Tibial artery (tissue), 4 donors: ENCODE results near the gene GALNT2.
A peak's percentile ranks its signal among the peaks of the same experiment; 100 is the strongest.

Experiments used
- DNase-seq, 2 donors: peaks; one replicate each; pipeline ENCODE4 v3.0.0-alpha.2; 2019
- H3K27ac ChIP-seq, 2 donors: fragments of 200-600 bp; sonication (generic) in 1 of 2; 1 replicate in 1 of 2; 2 replicates in 1 of 2; pipeline ENCODE4 v1.5.1; 2018 to 2019; ENCODE audit warnings: mild to moderate bottlenecking in 1 of 2
- H3K27me3 ChIP-seq, 2 donors: fragments of 200-600 bp; sonication (generic) in 1 of 2; one replicate each; pipeline versions ENCODE4 v1.5.1 to v1.6.0; 2016 to 2019
- H3K36me3 ChIP-seq, 3 donors: fragments of 200-600 bp; sonication (generic) in 2 of 3; one replicate each; pipeline ENCODE4 v1.5.1; 2016 to 2019; ENCODE audit warnings: mild to moderate bottlenecking in 2 of 3
- H3K4me1 ChIP-seq, 4 donors: fragments of 200-600 bp; sonication (generic) in 2 of 4; 1 replicate in 3 of 4; 2 replicates in 1 of 4; pipeline ENCODE4 v1.5.1; 2016 to 2019
- H3K4me3 ChIP-seq, 2 donors: fragments of 200-600 bp; sonication (generic) in 1 of 2; 1 replicate in 1 of 2; 2 replicates in 1 of 2; pipeline ENCODE4 v1.5.1; 2018 to 2019; ENCODE audit warnings: mild to moderate bottlenecking in 2 of 2
- H3K9me3 ChIP-seq, 3 donors: fragments of 200-600 bp; sonication (generic) in 1 of 3; one replicate each; pipeline ENCODE4 v1.5.1; 2016 to 2019
- intact Hi-C: fragments of 100-400 bp; cut with DNase I; formaldehyde crosslinking; loops from one replicate; pipeline ENCODE4 v1.15.0; 2023; ENCODE audit warnings: low total_unique reads
- TF ChIP-seq, protein P1 (sequence below), 2 experiments: fragments of 200-600 bp in 1 of 2; fragments of 450-650 bp in 1 of 2; IDR thresholded peaks; one replicate each; pipeline ENCODE4 v1.5.1; 2017 to 2019; ENCODE audit warnings: antibody characterized with exemption in 2 of 2, mild to moderate bottlenecking in 1 of 2, moderate library complexity in 1 of 2

Gene GALNT2

DNA sequence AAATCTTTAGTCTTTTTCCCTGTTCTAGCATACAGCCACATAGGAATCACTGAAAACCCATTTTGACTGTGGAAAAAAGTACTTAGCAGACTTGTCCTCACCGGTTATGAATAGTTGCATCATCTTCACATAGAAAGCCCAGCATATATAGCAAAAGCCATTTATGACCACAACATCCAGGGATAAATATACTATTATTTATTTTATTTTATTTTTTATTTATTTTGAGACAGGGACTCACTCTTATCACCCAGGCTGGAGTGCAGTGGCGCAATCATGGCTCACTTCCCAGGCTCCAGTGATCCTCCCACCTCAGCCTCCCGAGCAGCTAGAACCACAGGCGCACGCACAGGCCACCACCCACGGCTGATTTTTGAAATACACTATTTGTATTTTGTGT, 175.3 kb downstream of the GALNT2 start:
- TF ChIP-seq, protein P1, sequence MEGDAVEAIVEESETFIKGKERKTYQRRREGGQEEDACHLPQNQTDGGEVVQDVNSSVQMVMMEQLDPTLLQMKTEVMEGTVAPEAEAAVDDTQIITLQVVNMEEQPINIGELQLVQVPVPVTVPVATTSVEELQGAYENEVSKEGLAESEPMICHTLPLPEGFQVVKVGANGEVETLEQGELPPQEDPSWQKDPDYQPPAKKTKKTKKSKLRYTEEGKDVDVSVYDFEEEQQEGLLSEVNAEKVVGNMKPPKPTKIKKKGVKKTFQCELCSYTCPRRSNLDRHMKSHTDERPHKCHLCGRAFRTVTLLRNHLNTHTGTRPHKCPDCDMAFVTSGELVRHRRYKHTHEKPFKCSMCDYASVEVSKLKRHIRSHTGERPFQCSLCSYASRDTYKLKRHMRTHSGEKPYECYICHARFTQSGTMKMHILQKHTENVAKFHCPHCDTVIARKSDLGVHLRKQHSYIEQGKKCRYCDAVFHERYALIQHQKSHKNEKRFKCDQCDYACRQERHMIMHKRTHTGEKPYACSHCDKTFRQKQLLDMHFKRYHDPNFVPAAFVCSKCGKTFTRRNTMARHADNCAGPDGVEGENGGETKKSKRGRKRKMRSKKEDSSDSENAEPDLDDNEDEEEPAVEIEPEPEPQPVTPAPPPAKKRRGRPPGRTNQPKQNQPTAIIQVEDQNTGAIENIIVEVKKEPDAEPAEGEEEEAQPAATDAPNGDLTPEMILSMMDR (IDR thresholded peaks at IDR 0.05): no peak
- Histone ChIP-seq H3K36me3 (peaks cover 4 to 42% (median 19%) of the 10 kb centered on the region in 3 donors), H3K4me1 (peaks cover 0 to 16% (median 0%) of the 10 kb centered on the region in 4 donors), H3K27ac (peak overlapping the region in 1 of 2 donors; percentile 12), H3K27me3 (no peaks in the 10 kb centered on the region), H3K9me3 (no peaks in the 10 kb centered on the region), H3K4me3 (no peak overlapping the region)
- no peak for DNase-seq
- intact Hi-C loops: no loop called here

DNA sequence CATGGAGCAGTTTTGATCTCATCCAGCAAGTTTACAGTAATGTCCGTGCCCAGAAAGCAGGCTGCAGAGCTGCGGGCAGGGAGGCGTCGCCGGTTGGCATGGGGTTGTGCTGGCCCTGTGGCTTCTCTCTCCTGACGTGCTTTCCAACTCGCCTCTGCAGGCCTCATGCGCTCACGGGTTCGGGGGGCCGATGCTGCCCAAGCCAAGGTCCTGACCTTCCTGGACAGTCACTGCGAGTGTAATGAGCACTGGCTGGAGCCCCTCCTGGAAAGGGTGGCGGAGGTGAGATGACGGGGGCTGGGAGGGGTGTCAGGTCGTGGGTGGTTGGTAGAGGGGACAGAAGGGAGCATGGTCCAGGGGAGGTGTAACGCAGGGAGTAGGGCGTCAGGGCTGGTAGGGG, 176.1 kb downstream of the GALNT2 start:
- Histone ChIP-seq H3K36me3 (peaks cover 4 to 40% (median 19%) of the 10 kb centered on the region in 3 donors), H3K4me3 (no peak overlapping the region), H3K4me1 (peaks cover 0 to 24% (median 3%) of the 10 kb centered on the region in 4 donors), H3K27ac (no peak overlapping the region), H3K27me3 (no peaks in the 10 kb centered on the region), H3K9me3 (no peaks in the 10 kb centered on the region)
- intact Hi-C loops: no loop called here
- TF ChIP-seq, protein P1 (IDR thresholded peaks at IDR 0.05): no peak
- no peak for DNase-seq

DNA sequence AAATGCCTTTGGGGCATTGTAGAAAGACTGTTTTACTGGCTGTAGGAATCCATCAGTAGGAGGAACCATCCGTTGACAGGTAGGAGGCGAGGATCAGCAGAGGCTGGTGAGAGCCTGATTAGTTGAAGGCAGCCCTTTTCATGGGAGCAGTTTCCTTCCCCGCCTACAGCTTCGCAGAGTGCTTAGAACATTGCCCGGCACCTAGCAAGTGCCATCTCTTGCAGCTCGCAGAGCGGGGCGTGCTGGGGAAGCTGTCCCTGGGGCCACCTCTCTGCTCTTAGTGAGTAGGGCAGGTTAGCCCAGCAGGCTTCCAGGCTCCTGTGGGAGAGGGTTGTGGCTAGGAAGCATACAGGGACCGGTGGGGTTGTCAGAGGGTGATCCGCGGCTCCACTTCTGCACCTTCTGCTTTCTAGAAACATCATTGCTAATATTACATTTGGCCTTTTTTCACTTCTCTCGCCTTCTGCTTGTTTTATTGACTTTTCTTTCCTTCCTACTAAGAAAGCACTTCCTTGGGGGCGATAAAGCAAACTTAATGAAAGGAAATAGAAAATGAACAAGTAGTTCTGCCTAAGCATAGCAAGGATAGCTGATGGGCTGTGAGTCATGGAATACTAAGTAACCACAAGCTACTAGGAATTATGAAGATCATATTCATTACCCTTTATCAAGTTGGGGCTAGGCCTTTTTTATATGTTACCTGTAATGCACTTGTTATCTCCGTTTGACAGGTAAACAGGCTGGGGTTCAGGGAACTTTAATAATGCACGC, 176.7 kb downstream of the GALNT2 start:
- no peaks in the 10 kb centered on the region for H3K9me3 ChIP-seq
- no peak overlapping the region for H3K27ac ChIP-seq

GRCh38 chr1:230246551-230246950, 179.5 kb downstream of the GALNT2 start:
- Histone ChIP-seq H3K27ac (peak overlapping the region; percentile 75 to 83), H3K36me3 (peaks cover 4 to 45% (median 19%) of the 10 kb centered on the region in 3 donors), H3K4me1 (peaks cover 5 to 56% (median 33%) of the 10 kb centered on the region in 4 donors), H3K9me3 (no peaks in the 10 kb centered on the region), H3K27me3 (no peaks in the 10 kb centered on the region), H3K4me3 (no peak overlapping the region)
- TF ChIP-seq, protein P1 (IDR thresholded peaks at IDR 0.05): no peak
- intact Hi-C loops: no loop called here
- DNase-seq: no peak

More for the DNA sequence above, 176.7 kb downstream of the GALNT2 start:
- intact Hi-C loops: no loop called here
- Histone ChIP-seq H3K36me3 (peaks cover 4 to 40% (median 19%) of the 10 kb centered on the region in 3 donors), H3K27me3 (no peaks in the 10 kb centered on the region), H3K4me1 (peaks cover 5 to 30% (median 10%) of the 10 kb centered on the region in 4 donors), H3K4me3 (no peak overlapping the region)
- DNase-seq: no peak
- TF ChIP-seq, protein P1 (IDR thresholded peaks at IDR 0.05): no peak

- intact Hi-C loops: no loop called here
- TF ChIP-seq, protein P1 (IDR thresholded peaks at IDR 0.05): no peak
- no peak for DNase-seq
- H3K9me3 ChIP-seq: no peaks in the 10 kb centered on the region
- H3K27ac ChIP-seq: peak overlapping the region; percentile 75 to 83
- no peaks in the 10 kb centered on the region for H3K27me3 ChIP-seq
- H3K4me1 ChIP-seq: peaks cover 5 to 52% (median 37%) of the 10 kb centered on the region in 4 donors
- peaks cover 4 to 44% (median 16%) of the 10 kb centered on the region in 3 donors for H3K36me3 ChIP-seq
- no peak overlapping the region for H3K4me3 ChIP-seq
Measured at GRCh38 chr1:230248016-230248888, 181.2 kb downstream of the GALNT2 start.
